Trophoblast cell (in vitro differentiated cells and primary cell): ENCODE measurements around the gene NCAPH2.

Experiments used
- DNase-seq, 2 donors: peaks; one replicate each; pipeline ENCODE4 v3.0.0-alpha.2; 2016
- H2AFZ ChIP-seq: 2 replicates; pipeline ENCODE4 v1.6.1; 2013; ENCODE audit warnings: low read length, moderate library complexity, mild to moderate bottlenecking; ENCODE audit not compliant: insufficient read depth, poor library complexity
- H2AK5ac ChIP-seq: 2 replicates; pipeline ENCODE4 v1.6.1; 2013; ENCODE audit warnings: mild to moderate bottlenecking, low read length
- H2BK120ac ChIP-seq: 2 replicates; pipeline ENCODE4 v1.6.1; 2013; ENCODE audit warnings: low read length, mild to moderate bottlenecking, moderate library complexity; ENCODE audit not compliant: insufficient read depth, poor library complexity
- H2BK12ac ChIP-seq: 2 replicates; pipeline ENCODE4 v1.6.1; 2013; ENCODE audit warnings: mild to moderate bottlenecking, low read length, moderate library complexity
- H2BK5ac ChIP-seq: 2 replicates; pipeline ENCODE4 v1.6.1; 2013; ENCODE audit warnings: low read length, low read depth, moderate library complexity, mild to moderate bottlenecking; ENCODE audit not compliant: poor library complexity
- H3K14ac ChIP-seq: 2 replicates; pipeline ENCODE4 v1.6.1; 2013; ENCODE audit warnings: mild to moderate bottlenecking, low read length
- H3K18ac ChIP-seq: 2 replicates; pipeline ENCODE4 v1.6.1; 2013; ENCODE audit warnings: mild to moderate bottlenecking, low read length
- H3K23ac ChIP-seq: 2 replicates; pipeline ENCODE4 v1.6.1; 2013; ENCODE audit warnings: low read length
- H3K27ac ChIP-seq: 2 replicates; pipeline ENCODE4 v1.5.1; 2013; ENCODE audit warnings: low read depth, mild to moderate bottlenecking, inconsistent platforms, low read length, moderate library complexity
- H3K27me3 ChIP-seq: 2 replicates; pipeline ENCODE4 v1.6.1; 2013; ENCODE audit warnings: inconsistent platforms, mild to moderate bottlenecking, low read length, moderate library complexity; ENCODE audit not compliant: insufficient read depth
- H3K36me3 ChIP-seq, 2 experiments: 1 replicate in 1 of 2; 2 replicates in 1 of 2; pipeline ENCODE4 v1.6.1; 2013; ENCODE audit warnings: low read length in 2 of 2, mild to moderate bottlenecking in 2 of 2, moderate library complexity in 1 of 2; ENCODE audit not compliant: insufficient read depth in 2 of 2, control insufficient read depth in 1 of 2
- H3K4ac ChIP-seq: 2 replicates; pipeline ENCODE4 v1.6.1; 2013; ENCODE audit warnings: low read depth, mild to moderate bottlenecking, low read length, moderate library complexity
- H3K4me1 ChIP-seq, 2 experiments: 1 replicate in 1 of 2; 2 replicates in 1 of 2; pipeline ENCODE4 v1.6.1; 2013; ENCODE audit warnings: low read length in 2 of 2, mild to moderate bottlenecking in 2 of 2, moderate library complexity in 1 of 2; ENCODE audit not compliant: insufficient read depth in 2 of 2, control insufficient read depth in 1 of 2
- H3K4me2 ChIP-seq: 2 replicates; pipeline ENCODE4 v1.6.1; 2013; ENCODE audit warnings: inconsistent platforms, mild to moderate bottlenecking, low read length, moderate library complexity
- H3K4me3 ChIP-seq: 2 replicates; pipeline ENCODE4 v1.5.1; 2013; ENCODE audit warnings: mild to moderate bottlenecking, low read depth, low read length, inconsistent platforms
- H3K79me1 ChIP-seq: one replicate; pipeline ENCODE4 v1.6.1; 2013; ENCODE audit warnings: low read length
- H3K79me2 ChIP-seq: 2 replicates; pipeline ENCODE4 v1.6.1; 2013; ENCODE audit warnings: low read length, mild to moderate bottlenecking; ENCODE audit not compliant: control insufficient read depth, insufficient read depth, poor library complexity
- H3K9ac ChIP-seq: 2 replicates; pipeline ENCODE4 v1.6.1; 2013; ENCODE audit warnings: mild to moderate bottlenecking, low read length
- H3K9me3 ChIP-seq: 2 replicates; pipeline ENCODE4 v1.6.1; 2013; ENCODE audit warnings: low read depth, mild to moderate bottlenecking, control low read depth, inconsistent platforms, low read length; ENCODE audit not compliant: insufficient read depth
- H4K12ac ChIP-seq: 2 replicates; pipeline ENCODE4 v1.6.1; 2013; ENCODE audit warnings: low read depth, mild to moderate bottlenecking, low read length, moderate library complexity
- H4K8ac ChIP-seq: 2 replicates; pipeline ENCODE4 v1.6.1; 2013; ENCODE audit warnings: low read depth, mild to moderate bottlenecking, low read length, moderate library complexity
- H4K91ac ChIP-seq: one replicate; pipeline ENCODE4 v1.6.1; 2013; ENCODE audit warnings: low read depth, mild to moderate bottlenecking, low read length, moderate library complexity
- WGBS: extraction: QIAGEN DNeasy Blood & Tissue Kit; methylation state at CpG from one replicate; pipeline ENCODE4 v1.1.7; 2013; ENCODE audit warnings: missing lambda C conversion rate; ENCODE audit not compliant: insufficient read length, insufficient coverage; ENCODE audit errors: extremely low coverage; 5-methylcytosine and 5-hydroxymethylcytosine counted together

Gene NCAPH2

DNA sequence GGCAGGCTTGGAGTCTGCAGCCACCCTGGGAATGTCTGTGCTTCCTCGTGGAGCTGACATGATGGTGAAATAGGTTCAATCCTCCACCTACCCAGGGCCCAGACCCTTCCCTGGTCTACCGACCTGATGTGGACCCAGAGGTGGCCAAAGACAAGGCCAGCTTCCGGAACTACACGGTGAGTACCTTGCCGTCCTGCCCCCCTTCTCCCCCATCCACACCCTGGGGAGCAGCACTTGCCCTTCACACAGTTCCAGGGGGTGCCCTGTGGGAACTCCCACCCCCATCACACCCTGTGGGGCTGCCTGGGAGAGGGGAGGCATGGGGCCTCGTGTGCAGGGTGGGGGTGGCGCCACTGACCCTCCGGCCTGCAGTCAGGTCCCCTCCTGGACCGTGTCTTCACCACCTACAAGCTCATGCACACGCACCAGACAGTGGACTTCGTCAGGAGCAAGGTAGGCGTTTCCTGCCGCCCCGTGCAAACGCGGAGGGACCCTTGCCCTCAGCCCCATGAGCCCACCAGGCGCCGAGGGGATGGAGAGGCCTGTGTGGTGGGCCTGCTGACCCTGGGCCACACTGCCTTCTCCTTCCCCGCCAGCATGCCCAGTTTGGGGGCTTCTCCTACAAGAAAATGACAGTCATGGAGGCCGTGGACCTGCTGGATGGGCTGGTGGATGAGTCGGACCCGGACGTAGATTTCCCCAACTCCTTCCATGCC lies 20.6 kb upstream of the NCAPH2 start:
- Histone ChIP-seq H3K79me1 (no peaks in the 10 kb centered on the region), H2AFZ (no peak overlapping the region), H3K14ac (no peak overlapping the region), H3K27me3 (no peaks in the 10 kb centered on the region), H4K12ac (no peak overlapping the region), H2BK120ac (no peak overlapping the region), H2BK12ac (no peak overlapping the region), H3K18ac (no peak overlapping the region), H4K91ac (no peak overlapping the region), H2AK5ac (no peak overlapping the region), H3K4me1 (no peaks in the 10 kb centered on the region), H2BK5ac (no peak overlapping the region), H3K4me3 (no peak overlapping the region), H3K23ac (no peak overlapping the region), H3K4ac (no peak overlapping the region), H3K36me3 (no peaks in the 10 kb centered on the region), H3K27ac (no peak overlapping the region), H3K9me3 (no peaks in the 10 kb centered on the region), H4K8ac (no peak overlapping the region), H3K4me2 (no peak overlapping the region), H3K9ac (no peak overlapping the region), H3K79me2 (no peaks in the 10 kb centered on the region)
- no CpG with 5 or more reads among the region's 23 CpGs for WGBS
- DNase-seq, result no peak

DNA sequence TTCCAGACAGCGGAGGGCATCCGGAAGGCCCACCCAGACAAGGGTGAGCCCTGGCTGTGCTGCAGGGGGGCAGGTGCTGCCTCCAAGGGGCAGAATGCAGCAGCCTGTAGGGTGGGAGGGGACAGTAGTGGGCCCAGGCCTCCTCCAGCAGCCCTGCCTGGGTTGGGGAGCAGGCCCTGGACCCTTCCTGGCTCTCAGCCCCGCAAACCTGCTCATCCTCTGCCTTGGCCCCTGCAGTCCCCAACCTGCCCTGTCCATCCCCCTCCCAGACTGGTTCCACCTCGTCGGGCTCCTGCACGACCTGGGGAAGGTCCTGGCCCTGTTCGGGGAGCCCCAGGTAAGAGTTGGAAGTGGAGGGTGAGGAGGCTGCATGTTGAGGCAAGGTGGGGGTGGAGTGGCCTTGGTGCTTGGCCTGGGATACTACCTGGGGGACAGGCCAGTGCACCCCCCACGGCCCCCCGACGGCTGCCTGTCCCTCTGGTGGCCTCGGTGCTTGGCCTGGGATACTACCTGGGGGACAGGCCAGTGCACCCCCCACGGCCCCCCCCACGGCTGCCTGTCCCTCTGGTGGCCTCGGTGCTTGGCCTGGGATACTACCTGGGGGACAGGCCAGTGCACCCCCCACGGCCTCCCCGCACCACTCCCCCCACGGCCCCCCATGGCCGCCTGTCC lies 19.9 kb upstream of the NCAPH2 start:
- Histone ChIP-seq H3K4me1 (no peaks in the 10 kb centered on the region), H3K14ac (no peak overlapping the region), H2BK12ac (no peak overlapping the region), H3K79me2 (no peaks in the 10 kb centered on the region), H4K12ac (no peak overlapping the region), H4K91ac (no peak overlapping the region), H3K27ac (no peak overlapping the region), H2AK5ac (no peak overlapping the region), H3K4ac (no peak overlapping the region), H3K79me1 (no peaks in the 10 kb centered on the region), H3K27me3 (no peaks in the 10 kb centered on the region), H3K36me3 (no peaks in the 10 kb centered on the region), H3K23ac (no peak overlapping the region), H3K9ac (no peak overlapping the region), H3K18ac (no peak overlapping the region), H3K4me3 (no peak overlapping the region), H2BK120ac (no peak overlapping the region), H2AFZ (no peak overlapping the region), H2BK5ac (no peak overlapping the region), H3K9me3 (no peaks in the 10 kb centered on the region), H3K4me2 (no peak overlapping the region), H4K8ac (no peak overlapping the region)
- DNase-seq, result no peak
- no CpG with 5 or more reads among the region's 18 CpGs for WGBS

DNA sequence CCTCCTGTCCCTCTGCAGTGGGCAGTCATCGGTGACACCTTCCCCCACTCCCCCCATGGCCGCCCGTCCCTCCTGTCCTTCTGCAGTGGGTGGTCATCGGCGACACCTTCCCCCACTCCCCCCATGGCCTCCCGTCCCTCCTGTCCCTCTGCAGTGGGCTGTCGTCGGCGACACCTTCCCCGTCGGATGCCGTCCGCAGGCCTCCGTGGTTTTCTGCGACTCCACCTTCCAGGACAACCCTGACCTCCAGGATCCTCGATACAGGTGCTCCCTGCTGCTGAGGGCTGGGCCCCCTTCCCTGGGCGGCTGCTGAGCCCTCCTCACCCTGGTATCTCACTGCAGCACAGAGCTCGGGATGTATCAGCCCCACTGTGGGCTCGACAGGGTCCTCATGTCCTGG lies 19.1 kb upstream of the NCAPH2 start:
- Histone ChIP-seq H3K4me3 (no peak overlapping the region), H3K18ac (no peak overlapping the region), H3K14ac (no peak overlapping the region), H2AFZ (no peak overlapping the region), H2BK120ac (no peak overlapping the region), H3K4me1 (no peaks in the 10 kb centered on the region), H2AK5ac (no peak overlapping the region), H3K4me2 (no peak overlapping the region), H3K4ac (no peak overlapping the region), H3K79me2 (no peaks in the 10 kb centered on the region), H3K9ac (no peak overlapping the region), H3K27ac (no peak overlapping the region), H3K79me1 (no peaks in the 10 kb centered on the region), H3K36me3 (no peaks in the 10 kb centered on the region), H3K9me3 (no peaks in the 10 kb centered on the region), H3K23ac (no peak overlapping the region), H4K12ac (no peak overlapping the region), H2BK5ac (no peak overlapping the region), H2BK12ac (no peak overlapping the region), H3K27me3 (no peaks in the 10 kb centered on the region), H4K8ac (no peak overlapping the region), H4K91ac (no peak overlapping the region)
- DNase-seq, result no peak
- WGBS, result no CpG with 5 or more reads among the region's 19 CpGs

DNA sequence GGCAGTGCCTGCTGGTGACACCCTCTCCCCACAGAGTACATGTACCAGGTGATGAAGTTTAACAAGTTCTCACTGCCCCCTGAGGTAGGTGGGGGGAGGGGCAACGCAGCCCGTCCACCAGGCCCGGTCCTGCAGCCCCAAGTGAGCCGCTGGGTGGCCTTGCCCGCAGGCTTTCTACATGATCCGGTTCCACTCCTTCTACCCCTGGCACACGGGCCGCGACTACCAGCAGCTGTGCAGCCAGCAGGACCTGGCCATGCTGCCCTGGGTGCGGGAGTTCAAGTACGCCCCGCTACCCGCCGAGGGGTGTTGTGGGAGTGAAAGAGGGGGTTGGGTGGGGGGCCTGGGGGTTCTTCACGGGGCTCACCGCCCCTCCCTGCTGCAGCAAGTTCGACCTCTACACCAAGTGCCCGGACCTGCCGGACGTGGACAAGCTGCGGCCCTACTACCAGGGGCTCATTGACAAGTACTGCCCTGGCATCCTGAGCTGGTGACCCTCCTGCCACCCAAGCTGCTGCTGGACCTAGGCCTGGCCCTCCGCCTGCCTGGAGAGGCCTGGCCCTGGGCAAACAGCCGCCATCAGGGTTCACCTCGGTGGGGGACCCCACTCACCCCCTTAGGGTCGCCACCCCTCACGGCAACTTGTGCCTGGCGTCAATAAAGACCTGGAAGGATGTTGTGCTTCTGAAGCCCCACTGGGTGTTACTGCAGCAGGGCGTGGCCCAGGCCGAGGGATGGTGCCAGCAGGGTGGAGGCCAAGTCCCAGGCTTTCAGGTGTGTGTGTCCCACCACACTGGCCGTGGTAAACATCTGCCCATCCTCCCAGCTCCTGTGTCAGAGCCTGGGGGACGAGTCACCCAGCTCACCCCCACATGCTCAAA lies 18.4 kb upstream of the NCAPH2 start:
- Histone ChIP-seq H3K4me1 (no peaks in the 10 kb centered on the region), H3K36me3 (no peaks in the 10 kb centered on the region), H3K27me3 (no peaks in the 10 kb centered on the region), H2AFZ (no peak overlapping the region), H2BK12ac (no peak overlapping the region), H3K27ac (no peak overlapping the region), H2BK120ac (no peak overlapping the region), H3K79me2 (no peaks in the 10 kb centered on the region), H4K91ac (no peak overlapping the region), H3K4ac (no peak overlapping the region), H4K12ac (no peak overlapping the region), H3K14ac (no peak overlapping the region), H4K8ac (no peak overlapping the region), H3K18ac (no peak overlapping the region), H3K9me3 (no peaks in the 10 kb centered on the region), H3K9ac (no peak overlapping the region), H2AK5ac (no peak overlapping the region), H2BK5ac (no peak overlapping the region), H3K4me2 (no peak overlapping the region), H3K23ac (no peak overlapping the region), H3K4me3 (no peak overlapping the region), H3K79me1 (no peaks in the 10 kb centered on the region)
- WGBS, result no CpG with 5 or more reads among the region's 31 CpGs
- DNase-seq, result peak; percentile 51 to 69
